Measurements from ENCODE around the gene GORASP1.

The GORASP1 gene

GRCh38 chr3:39144748-39145380 lies 37.4 kb upstream of the GORASP1 start:
- Histone ChIP-seq H3K27ac (ENCODE audit: low read length, poor library complexity, severe bottlenecking) (no peak overlapping the region), H3K23ac (ENCODE audit: low read length in 2 of 2) (no peak overlapping the region), H2AK5ac (ENCODE audit: low read length, severe bottlenecking) (no peak overlapping the region), H3K9ac (ENCODE audit: low read length) (no peak overlapping the region), H3K4ac (ENCODE audit: low read depth in 1 of 2, low read length in 2 of 2) (no peak overlapping the region), H3K79me1 (replicated peaks; ENCODE audit: low read length, poor library complexity, severe bottlenecking) (peaks cover 36% of the 10 kb centered on the region), H2BK120ac (ENCODE audit: low read depth, low read length) (no peak overlapping the region), H3K9me3 (ENCODE audit: control insufficient read depth, low read length) (no peaks in the 10 kb centered on the region), H3K4me1 (ENCODE audit: control insufficient read depth, insufficient read depth, low read depth, low read length) (peaks cover 49% of the 10 kb centered on the region), H4K8ac (ENCODE audit: low read length) (no peak overlapping the region), H2BK12ac (ENCODE audit: low read length in 2 of 2) (no peak overlapping the region), H2AFZ (ENCODE audit: low read depth, low read length) (no peak overlapping the region), H3K18ac (ENCODE audit: low read depth in 1 of 2, low read length in 2 of 2) (peak overlapping the region in 1 of 2 experiments; percentile 37), H2BK15ac (ENCODE audit: low read depth, poor library complexity, severe bottlenecking) (no peak overlapping the region), H4K91ac (ENCODE audit: low read length) (no peak overlapping the region), H3K27me3 (ENCODE audit: control insufficient read depth in 1 of 2, insufficient read depth in 1 of 2, low read length in 2 of 2) (no peaks in the 10 kb centered on the region), H2BK5ac (ENCODE audit: low read depth, low read length, poor library complexity, severe bottlenecking) (no peak overlapping the region), H3K4me3 (ENCODE audit: insufficient read depth in 1 of 2, low read depth in 1 of 2, low read length in 2 of 2) (no peak overlapping the region), H3K36me3 (ENCODE audit: control insufficient read depth in 1 of 2, insufficient read depth in 2 of 2, low read depth in 1 of 2, low read length in 2 of 2) (peaks cover 56 to 61% of the 10 kb centered on the region in 2 experiments), H3K4me2 (ENCODE audit: low read length, poor library complexity, severe bottlenecking) (no peak overlapping the region), H3K14ac (ENCODE audit: low read length in 2 of 2) (no peak overlapping the region)
- no peak for DNase-seq
- WGBS: 98% methylated on average over 16 of the region's 23 CpGs

GRCh38 chr3:39144095-39144747 lies 36.8 kb upstream of the GORASP1 start:
- Histone ChIP-seq H3K4ac (ENCODE audit: low read depth in 1 of 2, low read length in 2 of 2) (no peak overlapping the region), H2BK120ac (ENCODE audit: low read depth, low read length) (no peak overlapping the region), H3K14ac (ENCODE audit: low read length in 2 of 2) (no peak overlapping the region), H3K27ac (ENCODE audit: low read length, poor library complexity, severe bottlenecking) (no peak overlapping the region), H3K4me2 (ENCODE audit: low read length, poor library complexity, severe bottlenecking) (no peak overlapping the region), H3K27me3 (ENCODE audit: control insufficient read depth in 1 of 2, insufficient read depth in 1 of 2, low read length in 2 of 2) (no peaks in the 10 kb centered on the region), H2AFZ (ENCODE audit: low read depth, low read length) (no peak overlapping the region), H3K4me1 (ENCODE audit: control insufficient read depth, insufficient read depth, low read depth, low read length) (peaks cover 45% of the 10 kb centered on the region), H3K9ac (ENCODE audit: low read length) (no peak overlapping the region), H3K4me3 (ENCODE audit: insufficient read depth in 1 of 2, low read depth in 1 of 2, low read length in 2 of 2) (no peak overlapping the region), H3K23ac (ENCODE audit: low read length in 2 of 2) (no peak overlapping the region), H2BK15ac (ENCODE audit: low read depth, poor library complexity, severe bottlenecking) (peak overlapping the region; percentile 19), H4K91ac (ENCODE audit: low read length) (peak overlapping the region; percentile 20), H3K36me3 (ENCODE audit: control insufficient read depth in 1 of 2, insufficient read depth in 2 of 2, low read depth in 1 of 2, low read length in 2 of 2) (peaks cover 56 to 67% of the 10 kb centered on the region in 2 experiments), H3K18ac (ENCODE audit: low read depth in 1 of 2, low read length in 2 of 2) (no peak overlapping the region), H4K8ac (ENCODE audit: low read length) (no peak overlapping the region), H2BK5ac (ENCODE audit: low read depth, low read length, poor library complexity, severe bottlenecking) (no peak overlapping the region), H3K79me1 (replicated peaks; ENCODE audit: low read length, poor library complexity, severe bottlenecking) (peaks cover 36% of the 10 kb centered on the region), H2BK12ac (ENCODE audit: low read length in 2 of 2) (no peak overlapping the region), H2AK5ac (ENCODE audit: low read length, severe bottlenecking) (no peak overlapping the region), H3K9me3 (ENCODE audit: control insufficient read depth, low read length) (no peaks in the 10 kb centered on the region)
- 96% methylated on average over 20 of the region's 20 CpGs for WGBS
- DNase-seq: no peak

- H3K14ac ChIP-seq (ENCODE audit: low read length in 2 of 2): no peak overlapping the region
- H3K18ac ChIP-seq (ENCODE audit: low read depth in 1 of 2, low read length in 2 of 2): no peak overlapping the region
- H3K9ac ChIP-seq (ENCODE audit: low read length): no peak overlapping the region
- H2AK5ac ChIP-seq (ENCODE audit: low read length, severe bottlenecking): no peak overlapping the region
- 85% methylated on average over 14 of the region's 14 CpGs for WGBS
- no peak overlapping the region for H3K27ac ChIP-seq (ENCODE audit: low read length, poor library complexity, severe bottlenecking)
- H3K9me3 ChIP-seq (ENCODE audit: control insufficient read depth, low read length): no peaks in the 10 kb centered on the region
- DNase-seq: no peak
- no peak overlapping the region for H3K4ac ChIP-seq (ENCODE audit: low read depth in 1 of 2, low read length in 2 of 2)
- peaks cover 60 to 69% of the 10 kb centered on the region in 2 experiments for H3K36me3 ChIP-seq (ENCODE audit: control insufficient read depth in 1 of 2, insufficient read depth in 2 of 2, low read depth in 1 of 2, low read length in 2 of 2)
- no peak overlapping the region for H4K91ac ChIP-seq (ENCODE audit: low read length)
- H3K4me3 ChIP-seq (ENCODE audit: insufficient read depth in 1 of 2, low read depth in 1 of 2, low read length in 2 of 2): no peak overlapping the region
- H2AFZ ChIP-seq (ENCODE audit: low read depth, low read length): no peak overlapping the region
- H3K4me1 ChIP-seq (ENCODE audit: control insufficient read depth, insufficient read depth, low read depth, low read length): peaks cover 39% of the 10 kb centered on the region
- H2BK5ac ChIP-seq (ENCODE audit: low read depth, low read length, poor library complexity, severe bottlenecking): no peak overlapping the region
- peaks cover 39% of the 10 kb centered on the region for H3K79me1 ChIP-seq (replicated peaks; ENCODE audit: low read length, poor library complexity, severe bottlenecking)
- H3K23ac ChIP-seq (ENCODE audit: low read length in 2 of 2): no peak overlapping the region
- H4K8ac ChIP-seq (ENCODE audit: low read length): no peak overlapping the region
- no peak overlapping the region for H2BK12ac ChIP-seq (ENCODE audit: low read length in 2 of 2)
- no peak overlapping the region for H2BK120ac ChIP-seq (ENCODE audit: low read depth, low read length)
- no peak overlapping the region for H3K4me2 ChIP-seq (ENCODE audit: low read length, poor library complexity, severe bottlenecking)
- H3K27me3 ChIP-seq (ENCODE audit: control insufficient read depth in 1 of 2, insufficient read depth in 1 of 2, low read length in 2 of 2): no peaks in the 10 kb centered on the region
- no peak overlapping the region for H2BK15ac ChIP-seq (ENCODE audit: low read depth, poor library complexity, severe bottlenecking)
Observed at GRCh38 chr3:39143051-39143885, 35.8 kb upstream of the GORASP1 start.

DNA sequence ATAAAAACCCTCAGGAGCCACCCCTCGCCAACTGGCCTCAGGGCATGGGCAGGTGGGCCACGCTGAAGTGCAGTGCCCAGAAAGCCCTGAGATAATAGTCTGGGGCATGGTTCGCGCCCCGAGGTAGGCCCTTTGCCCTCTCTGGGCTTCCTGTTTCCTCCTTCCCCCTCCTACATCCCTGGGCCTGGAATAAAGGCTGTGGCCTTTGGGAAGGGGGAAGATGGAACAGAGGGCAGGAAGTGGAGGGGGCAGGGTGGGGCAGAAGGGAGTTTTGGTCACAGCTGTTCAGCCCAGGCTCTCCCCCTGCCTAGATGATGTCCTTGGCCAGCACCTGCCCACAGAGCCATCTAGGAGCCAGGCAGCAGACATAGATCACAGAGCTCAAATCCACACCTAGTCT lies 34.6 kb upstream of the GORASP1 start:
- H4K91ac ChIP-seq (ENCODE audit: low read length): no peak overlapping the region
- H4K8ac ChIP-seq (ENCODE audit: low read length): no peak overlapping the region
- H2BK12ac ChIP-seq (ENCODE audit: low read length in 2 of 2): no peak overlapping the region
- peak overlapping the region; percentile 12 for H3K4me2 ChIP-seq (ENCODE audit: low read length, poor library complexity, severe bottlenecking)
- H2BK120ac ChIP-seq (ENCODE audit: low read depth, low read length): no peak overlapping the region
- H2BK15ac ChIP-seq (ENCODE audit: low read depth, poor library complexity, severe bottlenecking): no peak overlapping the region
- peak overlapping the region in 1 of 2 experiments; percentile 10 for H3K18ac ChIP-seq (ENCODE audit: low read depth in 1 of 2, low read length in 2 of 2)
- no peaks in the 10 kb centered on the region for H3K27me3 ChIP-seq (ENCODE audit: control insufficient read depth in 1 of 2, insufficient read depth in 1 of 2, low read length in 2 of 2)
- H3K4ac ChIP-seq (ENCODE audit: low read depth in 1 of 2, low read length in 2 of 2): peak overlapping the region in 1 of 2 experiments; percentile 30
- peaks cover 28% of the 10 kb centered on the region for H3K4me1 ChIP-seq (ENCODE audit: control insufficient read depth, insufficient read depth, low read depth, low read length)
- H3K14ac ChIP-seq (ENCODE audit: low read length in 2 of 2): no peak overlapping the region
- H3K9me3 ChIP-seq (ENCODE audit: control insufficient read depth, low read length): no peaks in the 10 kb centered on the region
- H3K23ac ChIP-seq (ENCODE audit: low read length in 2 of 2): no peak overlapping the region
- no peak overlapping the region for H2AFZ ChIP-seq (ENCODE audit: low read depth, low read length)
- DNase-seq: no peak
- no peak overlapping the region for H3K4me3 ChIP-seq (ENCODE audit: insufficient read depth in 1 of 2, low read depth in 1 of 2, low read length in 2 of 2)
- no peak overlapping the region for H3K9ac ChIP-seq (ENCODE audit: low read length)
- peaks cover 46% of the 10 kb centered on the region for H3K79me1 ChIP-seq (replicated peaks; ENCODE audit: low read length, poor library complexity, severe bottlenecking)
- H3K36me3 ChIP-seq (ENCODE audit: control insufficient read depth in 1 of 2, insufficient read depth in 2 of 2, low read depth in 1 of 2, low read length in 2 of 2): peaks cover 71 to 80% of the 10 kb centered on the region in 2 experiments
- no peak overlapping the region for H3K27ac ChIP-seq (ENCODE audit: low read length, poor library complexity, severe bottlenecking)
- H2BK5ac ChIP-seq (ENCODE audit: low read depth, low read length, poor library complexity, severe bottlenecking): no peak overlapping the region
- H2AK5ac ChIP-seq (ENCODE audit: low read length, severe bottlenecking): no peak overlapping the region
- 85% methylated on average over 2 of the region's 5 CpGs for WGBS
